B cell (primary cell): ENCODE measurements around the gene UBA3.

Experiments used
- EZH2 ChIP-seq: IDR thresholded peaks from 2 replicates; pipeline ENCODE4 v1.6.1; 2012; ENCODE audit warnings: borderline replicate concordance, low read depth, mild to moderate bottlenecking, moderate library complexity, low read length; ENCODE audit not compliant: insufficient read depth, poor library complexity, severe bottlenecking
- TF ChIP-seq, protein P1 (sequence below): fragments of 200-600 bp; IDR thresholded peaks from one replicate; pipeline ENCODE4 v1.8.0; 2022; ENCODE audit warnings: antibody characterized with exemption, mild to moderate bottlenecking

GRCh38 chr3:69044608-69045007 lies 35.6 kb downstream of the UBA3 start:
- TF ChIP-seq, protein P1, sequence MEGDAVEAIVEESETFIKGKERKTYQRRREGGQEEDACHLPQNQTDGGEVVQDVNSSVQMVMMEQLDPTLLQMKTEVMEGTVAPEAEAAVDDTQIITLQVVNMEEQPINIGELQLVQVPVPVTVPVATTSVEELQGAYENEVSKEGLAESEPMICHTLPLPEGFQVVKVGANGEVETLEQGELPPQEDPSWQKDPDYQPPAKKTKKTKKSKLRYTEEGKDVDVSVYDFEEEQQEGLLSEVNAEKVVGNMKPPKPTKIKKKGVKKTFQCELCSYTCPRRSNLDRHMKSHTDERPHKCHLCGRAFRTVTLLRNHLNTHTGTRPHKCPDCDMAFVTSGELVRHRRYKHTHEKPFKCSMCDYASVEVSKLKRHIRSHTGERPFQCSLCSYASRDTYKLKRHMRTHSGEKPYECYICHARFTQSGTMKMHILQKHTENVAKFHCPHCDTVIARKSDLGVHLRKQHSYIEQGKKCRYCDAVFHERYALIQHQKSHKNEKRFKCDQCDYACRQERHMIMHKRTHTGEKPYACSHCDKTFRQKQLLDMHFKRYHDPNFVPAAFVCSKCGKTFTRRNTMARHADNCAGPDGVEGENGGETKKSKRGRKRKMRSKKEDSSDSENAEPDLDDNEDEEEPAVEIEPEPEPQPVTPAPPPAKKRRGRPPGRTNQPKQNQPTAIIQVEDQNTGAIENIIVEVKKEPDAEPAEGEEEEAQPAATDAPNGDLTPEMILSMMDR: no peak
- no peak for TF ChIP-seq EZH2
